C4-2B (cell line): ENCODE results near the gene BCO1.

ENCODE experiments used
- ZFX ChIP-seq: fragments of 450-650 bp; IDR thresholded peaks from 2 replicates; pipeline ENCODE4 v1.6.1; 2017
- TF ChIP-seq, protein P1 (sequence below): fragments of 450-650 bp; conservative IDR thresholded peaks from 2 replicates; pipeline ENCODE4 v1.5.1; 2017; ENCODE audit warnings: mild to moderate bottlenecking

DNA sequence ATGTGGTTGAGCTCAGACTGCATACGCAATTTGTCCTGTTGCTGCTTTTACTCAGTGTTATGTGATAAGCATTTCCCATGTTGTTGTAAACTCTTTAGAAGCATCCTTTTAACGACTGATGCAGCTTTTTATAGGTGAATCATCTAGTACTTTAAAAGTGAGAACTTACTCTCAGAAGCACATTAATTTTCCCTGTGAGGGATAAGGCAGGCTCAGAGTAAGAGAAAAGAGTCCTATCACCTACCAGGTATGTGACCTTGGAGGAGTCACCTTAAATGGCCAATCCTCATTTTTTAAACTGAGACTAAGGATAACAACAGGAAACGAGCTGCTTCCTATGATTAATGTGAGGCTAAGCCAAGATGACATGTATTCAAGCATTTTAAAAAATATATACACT, 41.9 kb downstream of the BCO1 start:
- TF ChIP-seq, protein P1, sequence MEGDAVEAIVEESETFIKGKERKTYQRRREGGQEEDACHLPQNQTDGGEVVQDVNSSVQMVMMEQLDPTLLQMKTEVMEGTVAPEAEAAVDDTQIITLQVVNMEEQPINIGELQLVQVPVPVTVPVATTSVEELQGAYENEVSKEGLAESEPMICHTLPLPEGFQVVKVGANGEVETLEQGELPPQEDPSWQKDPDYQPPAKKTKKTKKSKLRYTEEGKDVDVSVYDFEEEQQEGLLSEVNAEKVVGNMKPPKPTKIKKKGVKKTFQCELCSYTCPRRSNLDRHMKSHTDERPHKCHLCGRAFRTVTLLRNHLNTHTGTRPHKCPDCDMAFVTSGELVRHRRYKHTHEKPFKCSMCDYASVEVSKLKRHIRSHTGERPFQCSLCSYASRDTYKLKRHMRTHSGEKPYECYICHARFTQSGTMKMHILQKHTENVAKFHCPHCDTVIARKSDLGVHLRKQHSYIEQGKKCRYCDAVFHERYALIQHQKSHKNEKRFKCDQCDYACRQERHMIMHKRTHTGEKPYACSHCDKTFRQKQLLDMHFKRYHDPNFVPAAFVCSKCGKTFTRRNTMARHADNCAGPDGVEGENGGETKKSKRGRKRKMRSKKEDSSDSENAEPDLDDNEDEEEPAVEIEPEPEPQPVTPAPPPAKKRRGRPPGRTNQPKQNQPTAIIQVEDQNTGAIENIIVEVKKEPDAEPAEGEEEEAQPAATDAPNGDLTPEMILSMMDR, result no peak
- no peak for TF ChIP-seq ZFX
